Small intestine (tissue), 7 donors: ENCODE data around the gene TSPAN18. TPM values are rescaled to one million over a fixed set of nuclear protein-coding genes. Genes with fewer than 3 reads are reported as not detected.

Source experiments
- DNase-seq, 2 donors: peaks; one replicate each; pipeline versions ENCODE4 v3.0.0 to v3.0.0-alpha.2; 2013
- FAIRE-seq: peaks from 2 replicates; lab custom pipeline; 2012; peaks lifted over from hg19 to GRCh38; lab: Jason Lieb, UNC
- H3K27ac ChIP-seq, 3 donors: one replicate each; pipeline ENCODE4 v1.5.1; 2013; ENCODE audit warnings: low read length in 2 of 3, mild to moderate bottlenecking in 2 of 3, control low read depth in 1 of 3, inconsistent platforms in 1 of 3, low read depth in 1 of 3, moderate library complexity in 1 of 3
- H3K27me3 ChIP-seq, 3 donors: one replicate each; pipeline ENCODE4 v1.6.1; 2013; ENCODE audit warnings: low read length in 3 of 3, inconsistent platforms in 1 of 3; ENCODE audit not compliant: control insufficient read depth in 3 of 3, insufficient read depth in 3 of 3
- H3K36me3 ChIP-seq, 3 donors: one replicate each; pipeline ENCODE4 v1.6.1; 2013; ENCODE audit warnings: low read length in 3 of 3, inconsistent platforms in 1 of 3, low read depth in 1 of 3, mild to moderate bottlenecking in 1 of 3, moderate library complexity in 1 of 3; ENCODE audit not compliant: control insufficient read depth in 3 of 3, insufficient read depth in 2 of 3
- H3K4me1 ChIP-seq, 3 donors: one replicate each; pipeline ENCODE4 v1.6.1; 2013; ENCODE audit warnings: low read length in 2 of 3, inconsistent platforms in 1 of 3, low read depth in 1 of 3, mild to moderate bottlenecking in 1 of 3, moderate library complexity in 1 of 3; ENCODE audit not compliant: control insufficient read depth in 3 of 3, insufficient read depth in 2 of 3
- H3K4me3 ChIP-seq, 3 donors: one replicate each; pipeline ENCODE4 v1.5.1; 2013; ENCODE audit warnings: low read length in 3 of 3, control low read depth in 1 of 3, inconsistent platforms in 1 of 3, low read depth in 1 of 3, mild to moderate bottlenecking in 1 of 3, moderate library complexity in 1 of 3
- H3K9me3 ChIP-seq, 2 donors: one replicate each; pipeline ENCODE4 v1.6.1; 2013; ENCODE audit warnings: low read depth in 1 of 2, low read length in 1 of 2; ENCODE audit not compliant: control insufficient read depth in 2 of 2, insufficient read depth in 1 of 2
- WGBS, 3 donors: extraction: QIAGEN DNeasy Blood & Tissue Kit; methylation state at CpG; one replicate each; pipeline ENCODE4 v1.1.7; 2013; 5-methylcytosine and 5-hydroxymethylcytosine counted together
- polyA plus RNA-seq, 4 donors: library from polyadenylated mRNA; stranded (reverse) in 3 of 4; unstranded in 1 of 4; fragments of 200-250 nt in 3 of 4; fragments of 120-200 nt in 1 of 4; gene quantifications; one replicate each; pipeline versions ENCODE4 v1.2.1 to v1.2.3, GENCODE V29; 2013
- donor health status: healthy with polysubstance abuse.
- donor health status: control.
- donor health status: control.
- donor health status: Bipolar disorder and iron deficiency.
- donor health status: healthy.

TSPAN18 gene
- polyA plus RNA-seq, 4 donors, result 1.1 to 45.2 (median 8.8) TPM; not detected in 1

DNA sequence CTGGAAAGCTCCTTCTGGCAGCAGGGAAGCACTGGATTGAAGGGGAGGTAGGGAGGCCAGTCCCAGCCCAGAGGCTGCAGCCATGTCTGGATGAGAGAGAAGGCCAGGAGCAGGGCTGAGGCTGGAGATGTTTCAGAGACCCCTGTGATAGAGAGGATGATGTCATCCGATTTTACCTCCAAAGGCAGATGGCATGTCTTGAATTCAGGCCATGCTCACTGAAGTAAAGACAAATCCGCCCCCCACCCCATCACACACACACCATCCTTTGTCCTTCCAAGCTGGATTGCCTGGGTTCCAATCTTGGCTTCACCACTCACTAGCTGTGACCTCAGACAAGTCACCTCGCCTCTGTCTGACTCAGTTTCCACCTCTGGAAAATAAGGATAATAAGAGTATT, 176.8 kb downstream of the TSPAN18 start:
- H3K4me1 ChIP-seq, result peaks cover 0 to 29% (median 9%) of the 10 kb centered on the region in 3 donors
- 86 to 96% (median 86%) methylated on average over 3 of the region's 3 CpGs for WGBS, 3 donors
- no peak for FAIRE-seq
- no peak overlapping the region for H3K27ac ChIP-seq
- no peaks in the 10 kb centered on the region for H3K27me3 ChIP-seq
- peaks cover 0 to 32% (median 0%) of the 10 kb centered on the region in 3 donors for H3K36me3 ChIP-seq
- no peak overlapping the region for H3K4me3 ChIP-seq
- peaks cover 0 to under 1% of the 10 kb centered on the region in 2 donors for H3K9me3 ChIP-seq
- DNase-seq, result no peak

DNA sequence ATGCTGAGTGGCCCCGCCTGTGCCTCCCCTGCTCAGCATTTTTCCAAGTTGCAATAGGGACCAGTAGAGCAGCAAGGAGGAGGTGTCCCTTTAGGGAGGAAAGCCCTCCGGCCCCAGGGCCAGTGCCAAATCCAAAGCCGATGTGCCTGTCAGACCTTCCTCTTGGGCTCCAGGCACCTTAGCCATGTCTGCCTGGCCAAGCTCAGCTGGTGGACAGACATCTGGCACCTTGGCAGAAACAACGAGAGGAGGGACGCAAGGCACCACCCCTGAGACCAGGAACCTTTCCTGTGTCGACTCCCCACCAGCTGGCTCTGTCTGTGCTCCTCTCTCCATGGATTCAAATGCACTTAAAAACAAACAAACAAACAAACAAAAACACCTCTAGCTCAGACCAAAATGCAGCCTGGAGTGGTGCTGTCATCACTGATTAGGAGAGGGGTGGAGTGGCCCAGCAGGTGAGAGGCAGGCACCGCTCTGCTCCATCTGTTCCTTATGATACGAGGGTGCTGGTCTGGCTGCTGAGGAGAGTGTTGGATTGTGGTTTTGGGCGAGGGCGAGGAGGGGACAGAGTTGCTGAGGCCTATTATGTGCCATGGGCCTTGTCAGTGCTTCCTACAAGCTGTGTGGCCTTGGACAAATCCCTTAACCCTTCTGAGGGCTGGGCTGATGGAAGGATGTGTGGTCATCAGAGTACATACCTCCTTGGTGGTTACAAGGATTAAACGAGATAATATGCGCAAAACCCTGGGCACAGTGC, 177.7 kb downstream of the TSPAN18 start:
- FAIRE-seq, result no peak
- no peaks in the 10 kb centered on the region for H3K27me3 ChIP-seq
- no peak overlapping the region for H3K27ac ChIP-seq
- peaks cover 0 to 31% (median 0%) of the 10 kb centered on the region in 3 donors for H3K36me3 ChIP-seq
- 77 to 80% (median 77%) methylated on average over 12 of the region's 12 CpGs for WGBS, 3 donors
- no peaks in the 10 kb centered on the region for H3K9me3 ChIP-seq
- peaks cover 0 to 29% (median 9%) of the 10 kb centered on the region in 3 donors for H3K4me1 ChIP-seq
- DNase-seq, result no peak
- no peak overlapping the region for H3K4me3 ChIP-seq

DNA sequence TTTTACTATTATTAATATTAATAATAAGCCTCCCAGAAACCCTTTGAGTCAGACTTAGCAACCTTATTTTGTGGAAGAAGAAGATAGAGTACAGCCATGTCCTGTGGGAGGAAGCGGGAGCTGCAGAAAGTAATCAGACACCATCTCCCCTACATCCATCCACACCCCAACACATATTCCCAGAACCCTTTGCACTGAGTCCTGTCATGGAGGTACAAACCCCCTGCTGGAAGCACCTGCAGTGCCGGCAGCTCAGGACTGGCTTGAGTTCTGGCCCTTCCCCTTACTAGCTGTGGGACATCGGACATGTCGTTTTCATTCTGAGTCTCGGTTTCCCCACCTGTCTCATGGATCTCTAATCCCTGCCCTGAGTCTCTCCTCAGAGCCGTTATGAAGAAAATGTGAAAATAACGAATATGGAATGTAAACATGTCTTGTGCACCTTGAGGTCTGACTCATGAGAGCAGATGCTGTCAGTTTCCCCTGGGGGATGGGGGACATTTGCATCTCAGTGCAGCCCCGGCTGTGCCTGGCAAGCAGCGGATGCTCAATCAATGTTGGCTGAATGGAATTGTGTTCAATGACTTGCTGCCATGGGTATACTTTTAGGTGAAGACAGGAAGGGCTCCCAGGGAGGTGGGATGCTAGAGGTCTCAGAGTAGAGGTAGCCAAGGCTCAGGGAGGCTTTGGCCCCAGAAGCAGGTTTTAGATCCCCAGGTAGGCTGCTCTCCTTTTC, 178.5 kb downstream of the TSPAN18 start:
- Histone ChIP-seq H3K4me1 (peaks cover 0 to 29% (median 9%) of the 10 kb centered on the region in 3 donors), H3K36me3 (peaks cover 0 to 37% (median 0%) of the 10 kb centered on the region in 3 donors), H3K27ac (no peak overlapping the region), H3K4me3 (no peak overlapping the region), H3K9me3 (no peaks in the 10 kb centered on the region), H3K27me3 (no peaks in the 10 kb centered on the region)
- FAIRE-seq (no peak), DNase-seq (peak in 1 of 2 donors; percentile 28)
- WGBS, 3 donors, result 76 to 80% (median 80%) methylated on average over 9 of the region's 9 CpGs

DNA sequence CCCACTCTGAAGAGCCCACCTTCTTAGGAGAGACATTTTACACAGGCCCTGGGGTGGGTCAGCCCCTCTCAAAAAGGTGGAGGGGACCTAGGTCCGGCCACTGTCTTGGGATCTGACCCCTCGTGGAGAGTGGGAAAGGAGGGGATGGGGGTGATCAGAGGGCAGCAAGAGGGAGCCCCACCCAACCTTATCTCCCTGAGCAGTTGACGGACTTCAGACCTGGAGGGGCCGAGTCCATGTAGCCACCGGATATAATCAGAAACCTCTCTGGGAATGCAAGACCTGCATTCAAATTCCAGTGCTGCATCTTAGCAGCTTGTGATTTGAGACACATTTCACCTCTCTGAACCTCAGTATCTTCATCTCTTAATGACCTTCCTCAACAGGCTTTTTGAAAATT, 179.9 kb downstream of the TSPAN18 start:
- peak; percentile 89 to 90 for DNase-seq
- Histone ChIP-seq H3K4me1 (peaks cover 0 to 37% (median 9%) of the 10 kb centered on the region in 3 donors), H3K4me3 (no peak overlapping the region), H3K27ac (peak overlapping the region in 1 of 3 donors; percentile 83), H3K36me3 (peaks cover 0 to 42% (median 0%) of the 10 kb centered on the region in 3 donors), H3K9me3 (no peaks in the 10 kb centered on the region), H3K27me3 (no peaks in the 10 kb centered on the region)
- 9 to 41% (median 35%) methylated on average over 5 of the region's 5 CpGs for WGBS, 3 donors
- FAIRE-seq, result no peak

DNA sequence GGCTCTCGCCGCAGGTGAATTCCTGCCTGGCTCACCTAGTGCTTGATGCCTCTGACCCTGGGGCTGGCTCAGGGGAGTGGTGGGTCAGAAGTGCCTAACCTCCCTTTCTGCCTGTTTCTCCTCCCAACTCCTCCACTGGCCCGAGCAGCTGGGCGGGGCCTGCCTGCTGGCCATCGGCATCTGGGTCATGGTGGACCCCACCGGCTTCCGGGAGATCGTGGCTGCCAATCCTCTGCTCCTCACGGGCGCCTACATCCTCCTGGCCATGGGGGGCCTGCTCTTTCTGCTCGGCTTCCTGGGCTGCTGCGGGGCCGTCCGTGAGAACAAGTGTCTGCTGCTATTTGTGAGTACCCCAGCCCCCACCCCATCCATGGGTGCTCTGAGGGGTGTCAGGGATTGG, 182.8 kb downstream of the TSPAN18 start:
- FAIRE-seq, result no peak
- WGBS, 3 donors, result 92 to 97% (median 95%) methylated on average over 14 of the region's 14 CpGs

DNA sequence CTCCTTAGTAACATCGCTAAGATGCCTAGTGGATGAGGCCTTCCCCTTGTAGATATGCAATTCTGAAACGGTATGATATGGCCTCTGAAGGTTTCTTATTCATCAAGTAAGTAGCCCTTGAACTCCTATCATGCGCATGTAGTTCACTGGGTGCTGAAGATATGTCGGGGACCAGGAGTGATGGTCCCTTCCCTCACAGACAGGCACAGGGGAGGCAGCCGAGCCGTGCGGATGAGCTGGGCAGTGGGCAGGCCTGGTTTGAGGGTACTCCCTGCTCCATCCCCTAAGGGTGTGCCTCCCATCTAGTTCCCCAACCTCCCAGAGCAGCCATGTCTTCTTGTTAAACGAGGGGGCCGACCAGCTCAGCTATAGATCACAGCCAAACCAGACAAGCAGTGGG, 183.8 kb downstream of the TSPAN18 start:
- FAIRE-seq, result no peak
- DNase-seq, result no peak
- H3K27ac ChIP-seq, result no peak overlapping the region
- WGBS, 3 donors, result 83 to 92% (median 89%) methylated on average over 9 of the region's 9 CpGs
- H3K4me3 ChIP-seq, result no peak overlapping the region
- no peaks in the 10 kb centered on the region for H3K9me3 ChIP-seq
- no peaks in the 10 kb centered on the region for H3K27me3 ChIP-seq
- H3K36me3 ChIP-seq, result peaks cover 0 to 56% (median 0%) of the 10 kb centered on the region in 3 donors
- H3K4me1 ChIP-seq, result peaks cover 0 to 40% (median 9%) of the 10 kb centered on the region in 3 donors

More for the DNA sequence above, 182.8 kb downstream of the TSPAN18 start:
- Histone ChIP-seq H3K36me3 (peaks cover 0 to 46% (median 0%) of the 10 kb centered on the region in 3 donors), H3K27me3 (no peaks in the 10 kb centered on the region), H3K4me3 (no peak overlapping the region), H3K9me3 (no peaks in the 10 kb centered on the region), H3K27ac (no peak overlapping the region), H3K4me1 (peaks cover 0 to 42% (median 9%) of the 10 kb centered on the region in 3 donors)
- DNase-seq, result no peak

DNA sequence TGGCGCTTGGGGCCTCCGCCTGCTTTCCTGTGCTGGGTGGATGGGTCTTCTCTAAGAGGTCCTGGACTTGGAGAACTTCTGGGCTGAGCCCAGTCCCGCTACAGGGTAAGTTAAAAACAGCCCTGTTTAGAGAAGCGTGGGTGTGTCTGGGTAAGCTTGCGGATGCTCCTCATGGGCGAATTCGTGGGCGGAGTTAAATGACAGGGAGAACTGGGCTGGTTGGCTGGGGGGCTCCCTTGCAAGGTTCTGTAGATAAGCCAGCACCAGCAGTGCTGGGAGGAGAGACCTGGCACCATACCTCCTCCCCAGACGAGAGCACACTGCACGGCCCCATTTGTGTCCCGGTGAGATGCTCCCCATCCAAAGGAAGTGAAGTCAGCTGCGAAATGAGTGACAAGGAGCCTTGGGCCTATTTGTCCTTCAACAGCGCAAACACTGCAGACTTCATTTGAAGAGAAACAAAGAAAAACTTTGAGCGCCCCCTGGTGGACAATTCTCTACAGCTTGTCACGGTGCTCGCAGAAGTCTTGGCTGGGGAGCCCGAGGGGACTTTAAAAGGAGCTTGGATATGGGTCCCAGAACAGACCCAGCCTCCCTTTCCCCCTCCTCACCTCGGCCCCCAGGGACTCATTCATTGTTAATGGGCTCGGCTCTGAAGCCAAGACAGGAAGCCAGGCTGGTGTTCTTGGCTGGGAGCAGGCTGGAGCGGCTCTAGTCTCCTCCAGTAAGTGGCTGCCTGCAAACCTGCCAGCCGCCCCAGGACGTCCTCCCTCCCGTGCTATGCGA, 184.5 kb downstream of the TSPAN18 start:
- Histone ChIP-seq H3K27me3 (no peaks in the 10 kb centered on the region), H3K27ac (no peak overlapping the region), H3K4me1 (peaks cover 0 to 34% (median 7%) of the 10 kb centered on the region in 3 donors), H3K9me3 (no peaks in the 10 kb centered on the region), H3K36me3 (peaks cover 0 to 63% (median 0%) of the 10 kb centered on the region in 3 donors), H3K4me3 (no peak overlapping the region)
- DNase-seq (peak; percentile 87 to 92), FAIRE-seq (no peak)
- 27 to 30% (median 27%) methylated on average over 24 of the region's 24 CpGs for WGBS, 3 donors
